H1 (cell line): ENCODE results near the gene ARHGAP10. TPM values are rescaled to one million over a fixed set of nuclear protein-coding genes. Genes with fewer than 3 reads are reported as not detected.

Experiments used
- CTCF ChIA-PET: fragments of 300-600 bp; sonication (Branson Sonifier 250); formaldehyde crosslinking; loops from one replicate; lab custom pipeline; 2021; ENCODE audit not compliant: partially characterized antibody; lab: Charles Lee
- POLR2A ChIA-PET: fragments of 300-600 bp; sonication (Branson Sonifier 250); formaldehyde crosslinking; loops from one replicate; lab custom pipeline; 2021; ENCODE audit warnings: inconsistent platforms; ENCODE audit not compliant: partially characterized antibody; lab: Charles Lee
- DNase-seq, 2 experiments: peaks; one replicate each; pipeline versions ENCODE4 v3.0.0 to v3.0.0-alpha.2; 2010 to 2022; ENCODE audit warnings: low spot score in 2 of 2, low read depth in 1 of 2, mixed read lengths in 1 of 2
- FAIRE-seq: peaks from 2 replicates; lab custom pipeline; 2011; peaks lifted over from hg19 to GRCh38; lab: Jason Lieb, UNC
- H2AFZ ChIP-seq: 2 replicates; pipeline ENCODE4 v1.8.1; 2012; ENCODE audit warnings: low read length, inconsistent platforms
- H2AK5ac ChIP-seq: 2 replicates; pipeline ENCODE4 v1.6.1; 2013; ENCODE audit warnings: low read depth, low read length
- H2BK120ac ChIP-seq: replicated peaks from 2 replicates; pipeline ENCODE3; 2013; ENCODE audit warnings: low read depth, low read length, inconsistent platforms
- H2BK12ac ChIP-seq: 2 replicates; pipeline ENCODE4 v1.6.1; 2013; ENCODE audit warnings: low read depth, low read length
- H2BK15ac ChIP-seq: 2 replicates; pipeline ENCODE4 v1.6.1; 2013; ENCODE audit warnings: low read length
- H2BK20ac ChIP-seq: 2 replicates; pipeline ENCODE4 v1.6.1; 2013; ENCODE audit warnings: low read length
- H2BK5ac ChIP-seq: 2 replicates; pipeline ENCODE4 v1.6.1; 2013; ENCODE audit warnings: low read depth, low read length
- H3K14ac ChIP-seq: 2 replicates; pipeline ENCODE4 v1.6.1; 2013; ENCODE audit warnings: inconsistent platforms; ENCODE audit not compliant: insufficient read length
- H3K18ac ChIP-seq: 2 replicates; pipeline ENCODE4 v1.6.1; 2013; ENCODE audit warnings: low read length; ENCODE audit errors: extremely low read depth
- H3K23ac ChIP-seq: 2 replicates; pipeline ENCODE4 v1.6.1; 2013; ENCODE audit warnings: inconsistent platforms; ENCODE audit not compliant: insufficient read length
- H3K23me2 ChIP-seq: 2 replicates; pipeline ENCODE4 v1.6.1; 2013; ENCODE audit warnings: low read depth, low read length
- H3K27ac ChIP-seq: 2 replicates; pipeline ENCODE4 v1.6.1; 2011; ENCODE audit warnings: low read depth, low read length, inconsistent platforms
- H3K27me3 ChIP-seq, 4 experiments: replicated peaks in 1 of 4; 1 replicate in 1 of 4; 2 replicates in 3 of 4; pipeline versions ENCODE4 v1.6.1 to v1.8.1; 2011 to 2013; ENCODE audit warnings: low read length in 3 of 4, mild to moderate bottlenecking in 3 of 4, inconsistent platforms in 2 of 4, mixed read lengths in 2 of 4, moderate library complexity in 1 of 4; ENCODE audit not compliant: control insufficient read depth in 3 of 4, insufficient read depth in 3 of 4; ENCODE audit errors: extremely low read depth in 1 of 4
- H3K36me3 ChIP-seq, 4 experiments: 2 replicates each; pipeline versions ENCODE4 v1.6.1 to v1.8.1; 2011 to 2013; ENCODE audit warnings: mild to moderate bottlenecking in 4 of 4, low read length in 3 of 4, moderate library complexity in 2 of 4, control low read depth in 1 of 4, inconsistent platforms in 1 of 4; ENCODE audit not compliant: insufficient read depth in 4 of 4, control insufficient read depth in 2 of 4
- H3K4ac ChIP-seq: replicated peaks from 2 replicates; pipeline ENCODE3; 2013; ENCODE audit warnings: low read length, low read depth, mixed read lengths, inconsistent platforms; ENCODE audit not compliant: insufficient read length
- H3K4me1 ChIP-seq, 4 experiments: replicated peaks in 1 of 4; 1 replicate in 1 of 4; 2 replicates in 3 of 4; pipeline versions ENCODE4 v1.6.1 to v1.8.1; 2011 to 2013; ENCODE audit warnings: low read length in 3 of 4, inconsistent platforms in 2 of 4, mixed read lengths in 1 of 4; ENCODE audit not compliant: insufficient read depth in 4 of 4, control insufficient read depth in 3 of 4
- H3K4me2 ChIP-seq, 2 experiments: 2 replicates each; pipeline versions ENCODE4 v1.6.1 to v1.8.1; 2011 to 2013; ENCODE audit warnings: low read depth in 2 of 2, low read length in 2 of 2, control low read depth in 1 of 2, inconsistent platforms in 1 of 2, mild to moderate bottlenecking in 1 of 2; ENCODE audit not compliant: insufficient read depth in 1 of 2
- H3K4me3 ChIP-seq, 4 experiments: fragments of 200-600, 300-600 bp in 1 of 4; sonication (generic), shearing (Covaris generic), sonication (Bioruptor Twin) in 1 of 4; 2 replicates each; pipeline versions ENCODE4 v1.5.1 to v1.8.1; 2011 to 2016; ENCODE audit warnings: low read length in 4 of 4, low read depth in 3 of 4, control low read depth in 2 of 4, inconsistent platforms in 2 of 4, mild to moderate bottlenecking in 2 of 4, mixed read lengths in 1 of 4, moderate library complexity in 1 of 4; ENCODE audit not compliant: insufficient read depth in 2 of 4; ENCODE audit errors: extremely low read depth in 1 of 4
- H3K56ac ChIP-seq: replicated peaks from 2 replicates; pipeline ENCODE3; 2013; ENCODE audit warnings: low read depth, mild to moderate bottlenecking, mixed read lengths, low read length, inconsistent platforms; ENCODE audit not compliant: insufficient read length
- H3K79me1 ChIP-seq: 2 replicates; pipeline ENCODE4 v1.6.1; 2013; ENCODE audit warnings: low read depth, low read length, control low read depth
- H3K79me2 ChIP-seq, 2 experiments: 2 replicates each; pipeline versions ENCODE4 v1.6.1 to v1.8.1; 2012 to 2013; ENCODE audit warnings: low read length in 2 of 2, mild to moderate bottlenecking in 2 of 2, inconsistent platforms in 1 of 2; ENCODE audit not compliant: insufficient read depth in 2 of 2, control insufficient read depth in 1 of 2
- H3K9ac ChIP-seq, 4 experiments: replicated peaks in 1 of 4; 1 replicate in 1 of 4; 2 replicates in 3 of 4; pipeline versions ENCODE4 v1.6.1 to v1.8.1; 2011 to 2013; ENCODE audit warnings: low read depth in 3 of 4, low read length in 3 of 4, control low read depth in 2 of 4, mild to moderate bottlenecking in 2 of 4, moderate library complexity in 2 of 4, inconsistent platforms in 1 of 4; ENCODE audit errors: extremely low read depth in 1 of 4
- H3K9me3 ChIP-seq, 2 experiments: 2 replicates each; pipeline versions ENCODE4 v1.6.1 to v1.8.1; 2012 to 2013; ENCODE audit warnings: mild to moderate bottlenecking in 2 of 2, moderate library complexity in 2 of 2, control low read depth in 1 of 2, inconsistent platforms in 1 of 2, low read depth in 1 of 2, low read length in 1 of 2, mixed read lengths in 1 of 2; ENCODE audit not compliant: insufficient read depth in 2 of 2
- H4K20me1 ChIP-seq, 2 experiments: replicated peaks in 1 of 2; 2 replicates each; pipeline versions ENCODE3 to v1.8.1; 2011 to 2013; ENCODE audit warnings: inconsistent platforms in 2 of 2, low read length in 2 of 2, mild to moderate bottlenecking in 1 of 2; ENCODE audit not compliant: insufficient read depth in 2 of 2, control insufficient read depth in 1 of 2
- H4K5ac ChIP-seq: 2 replicates; pipeline ENCODE4 v1.6.1; 2013; ENCODE audit warnings: low read length, low read depth, mixed read lengths, inconsistent platforms; ENCODE audit not compliant: insufficient read length
- H4K8ac ChIP-seq: 2 replicates; pipeline ENCODE4 v1.8.0; 2013; ENCODE audit warnings: mild to moderate bottlenecking, moderate library complexity, low read length, inconsistent platforms; ENCODE audit not compliant: insufficient read depth; ENCODE audit errors: extremely low read depth
- H4K91ac ChIP-seq: replicated peaks from 2 replicates; pipeline ENCODE3; 2013; ENCODE audit warnings: low read length, mixed read lengths, inconsistent platforms; ENCODE audit not compliant: insufficient read length
- ASH2L ChIP-seq: fragments of 200-600, 300-600 bp; sonication (generic); IDR thresholded peaks from one replicate; pipeline ENCODE4 v1.7.1; 2017; ENCODE audit warnings: low read length
- BCL11A ChIP-seq, 2 experiments: IDR thresholded peaks; one replicate each; pipeline ENCODE4 v1.6.1; 2011; ENCODE audit warnings: low read depth in 2 of 2, low read length in 2 of 2, mild to moderate bottlenecking in 2 of 2
- CBX5 ChIP-seq: fragments of 300-800, 300-1000 bp; sonication (generic); IDR thresholded peaks from 2 replicates; pipeline ENCODE4 v1.7.1; 2016; ENCODE audit warnings: antibody characterized with exemption, low read length, low read depth
- CBX8 ChIP-seq: fragments of 300-800, 300-1000 bp; sonication (generic); IDR thresholded peaks from 2 replicates; pipeline ENCODE4 v1.7.1; 2016; ENCODE audit warnings: low read depth, low read length, borderline replicate concordance
- HDAC2 ChIP-seq, 2 experiments: fragments of 300-600 bp in 1 of 2; sonication (generic) in 1 of 2; IDR thresholded peaks; 2 replicates each; pipeline ENCODE4 v1.6.1; 2011 to 2012; ENCODE audit warnings: low read depth in 2 of 2, low read length in 2 of 2, mild to moderate bottlenecking in 2 of 2, moderate library complexity in 2 of 2, borderline replicate concordance in 1 of 2, inconsistent platforms in 1 of 2
- JUND ChIP-seq: IDR thresholded peaks from 2 replicates; pipeline ENCODE4 v1.6.1; 2011; ENCODE audit warnings: mild to moderate bottlenecking, improper control_type of control experiment, low read length
- NRF1 ChIP-seq: IDR thresholded peaks from 2 replicates; pipeline ENCODE4 v1.6.1; 2011; ENCODE audit warnings: mild to moderate bottlenecking, low read depth, low read length, improper control_type of control experiment
- POLR2A ChIP-seq, 2 experiments: IDR thresholded peaks; 1 replicate in 1 of 2; 2 replicates in 1 of 2; pipeline ENCODE4 v1.6.1; 2011; ENCODE audit warnings: low read depth in 2 of 2, low read length in 2 of 2, mild to moderate bottlenecking in 2 of 2; ENCODE audit errors: control extremely low read depth in 1 of 2
- SIN3A ChIP-seq, 2 experiments: IDR thresholded peaks in 1 of 2; conservative IDR thresholded peaks in 1 of 2; 2 replicates each; pipeline ENCODE4 v1.6.1; 2011 to 2012; ENCODE audit warnings: low read length in 2 of 2, improper control_type of control experiment in 1 of 2, low read depth in 1 of 2, mild to moderate bottlenecking in 1 of 2
- SRF ChIP-seq: IDR thresholded peaks from 2 replicates; pipeline ENCODE4 v1.6.1; 2011; ENCODE audit warnings: mild to moderate bottlenecking, low read depth, low read length, moderate library complexity
- TAF1 ChIP-seq: IDR thresholded peaks from 2 replicates; pipeline ENCODE4 v1.6.1; 2011; ENCODE audit warnings: mild to moderate bottlenecking, low read depth, low read length
- TAF7 ChIP-seq: optimal IDR thresholded peaks from 2 replicates; pipeline ENCODE3; 2011; ENCODE audit warnings: low read depth, mild to moderate bottlenecking, inconsistent platforms, low read length, moderate library complexity, borderline replicate concordance
- TEAD4 ChIP-seq: IDR thresholded peaks from 2 replicates; pipeline ENCODE4 v1.6.1; 2012; ENCODE audit warnings: low read depth, low read length, inconsistent platforms, mixed read lengths
- WGBS, 2 experiments: shearing (Covaris generic) in 1 of 2; methylation state at CpG; one replicate each; pipeline versions ENCODE4 v1.1.6 to v1.1.7; 2013 to 2015; ENCODE audit warnings: low lambda C conversion rate in 2 of 2, mixed read lengths in 2 of 2, inconsistent platforms in 1 of 2, low coverage in 1 of 2, missing lambda C conversion rate in 1 of 2; ENCODE audit not compliant: insufficient replicate concordance in 2 of 2, insufficient coverage in 1 of 2, insufficient read length in 1 of 2; ENCODE audit errors: extremely low coverage in 1 of 2, missing lambda C conversion rate in 1 of 2; 5-methylcytosine and 5-hydroxymethylcytosine counted together
- polyA plus RNA-seq, 7 experiments: library from polyadenylated mRNA; depleted of rRNA in 3 of 7; stranded (reverse) in 5 of 7; unstranded in 2 of 7; fragments of >200 nt in 5 of 7; fragments of 200-250 nt in 2 of 7; gene quantifications; 1 replicate in 5 of 7; 2 replicates in 1 of 7; 4 replicates in 1 of 7; pipeline versions ENCODE4 v1.2.1 to v1.2.3, GENCODE V29; 2011 to 2013; ENCODE audit warnings: missing spikeins in 2 of 7, mixed read lengths in 2 of 7
- total RNA-seq: library from RNA; stranded (reverse); fragmentation: NEBNext Ultra II Directional; extraction: Animal tissue kit (Norgen Biotek cat#: 25700); gene quantifications from 2 replicates; pipeline ENCODE4 v1.2.1, GENCODE V29; 2021
- TF ChIP-seq, protein P1 (sequence below): IDR thresholded peaks from 2 replicates; pipeline ENCODE4 v1.6.1; 2012; ENCODE audit warnings: inconsistent platforms

Gene ARHGAP10
- total and polyA plus RNA-seq, 2 of the 8 experiments (the other 6 are each of a cell fraction or from before 2014, with no cell fraction given) = 3.7 to 6.1 TPM

GRCh38 chr4:147811878-147812277 is 80.0 kb downstream of the ARHGAP10 start:
- no peak overlapping the region for H3K14ac ChIP-seq
- DNase-seq (no peak), FAIRE-seq (no peak)
- no peak overlapping the region for H3K18ac ChIP-seq
- no peak overlapping the region for H2BK20ac ChIP-seq
- no peaks in the 10 kb centered on the region; a peak in 2 of 7 replicates for H3K4me1 ChIP-seq
- no peaks in the 10 kb centered on the region for H4K20me1 ChIP-seq
- no peak overlapping the region for H2BK120ac ChIP-seq
- H3K79me1 ChIP-seq = no peaks in the 10 kb centered on the region
- H4K5ac ChIP-seq = no peak overlapping the region
- ChIA-PET POLR2A (no interaction called here), CTCF (interaction anchor here (1.1 to 2.0 kb wide), 4 partner anchors 13 to 55 kb away, joined by 3 to 11 read pairs (median 4); no protein-coding TSS in a partner anchor)
- H2BK5ac ChIP-seq = no peak overlapping the region
- H3K79me2 ChIP-seq = no peaks in the 10 kb centered on the region
- no peak overlapping the region for H3K56ac ChIP-seq
- H3K4me3 ChIP-seq = no peak overlapping the region
- no peak overlapping the region for H3K4ac ChIP-seq
- H3K4me2 ChIP-seq = no peak overlapping the region
- H3K23me2 ChIP-seq = no peaks in the 10 kb centered on the region; the same call in 1 of the 2 replicates
- H2AFZ ChIP-seq = no peak overlapping the region
- 71% methylated on average over 6 of the region's 6 CpGs; no CpG with 5 or more reads in 1 of the 2 experiments for WGBS, 2 experiments
- no peak overlapping the region for H2AK5ac ChIP-seq
- no peak overlapping the region for H3K27ac ChIP-seq
- no peak overlapping the region for H4K91ac ChIP-seq
- no peaks in the 10 kb centered on the region for H3K27me3 ChIP-seq
- H2BK15ac ChIP-seq = no peak overlapping the region
- no peak overlapping the region for H3K23ac ChIP-seq
- no peaks in the 10 kb centered on the region for H3K36me3 ChIP-seq
- no peak overlapping the region for H3K9ac ChIP-seq
- no peaks in the 10 kb centered on the region for H3K9me3 ChIP-seq
- H2BK12ac ChIP-seq = no peak overlapping the region
- no peak overlapping the region for H4K8ac ChIP-seq
- TF ChIP-seq, protein P1, sequence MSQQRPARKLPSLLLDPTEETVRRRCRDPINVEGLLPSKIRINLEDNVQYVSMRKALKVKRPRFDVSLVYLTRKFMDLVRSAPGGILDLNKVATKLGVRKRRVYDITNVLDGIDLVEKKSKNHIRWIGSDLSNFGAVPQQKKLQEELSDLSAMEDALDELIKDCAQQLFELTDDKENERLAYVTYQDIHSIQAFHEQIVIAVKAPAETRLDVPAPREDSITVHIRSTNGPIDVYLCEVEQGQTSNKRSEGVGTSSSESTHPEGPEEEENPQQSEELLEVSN = no peak
- TF ChIP-seq TAF1 (no peak), HDAC2 (IDR thresholded peaks at IDR 0.05; ENCODE audit: borderline replicate concordance in 1 of 2, low read depth in 2 of 2, low read length in 2 of 2) (no peak), NRF1 (no peak), POLR2A (IDR thresholded peaks at IDR 0.05; ENCODE audit: control extremely low read depth in 1 of 2, low read depth in 2 of 2, low read length in 2 of 2) (no peak), CBX5 (no peak), ASH2L (no peak), TEAD4 (no peak), SRF (no peak), BCL11A (IDR thresholded peaks at IDR 0.05; ENCODE audit: low read depth in 2 of 2, low read length in 2 of 2) (no peak), CBX8 (no peak), SIN3A (conservative IDR thresholded peaks at IDR 0.05 in 1 of 2, IDR thresholded peaks at IDR 0.05 in 1 of 2; ENCODE audit: low read depth in 1 of 2, low read length in 2 of 2) (no peak), TAF7 (no peak), JUND (no peak)
